GM12878 (cell line): ENCODE measurements around the gene KRTAP9-8. TPM values are rescaled to one million over a fixed set of nuclear protein-coding genes. Genes with fewer than 3 reads are reported as not detected.

Source experiments
- ATAC-seq: fragments of 200-7000 bp; cut with Tn5 transposase; 3 replicates; pipeline ENCODE4 v1.9.1; 2020; ENCODE audit warnings: mild to moderate bottlenecking, moderate library complexity
- BruUV-seq: library from RNA; stranded (reverse); fragments of 400-500 nt; replicated peaks from 2 replicates; lab custom pipeline; 2021; lab: Mats Ljungman, UMichigan
- CTCF ChIA-PET: fragments of 300-600 bp; sonication (Branson Sonifier 250); formaldehyde crosslinking; extraction: SDS; loops from one replicate; lab custom pipeline; 2021; ENCODE audit warnings: inconsistent platforms; lab: Yijun Ruan, JAX
- POLR2A ChIA-PET: fragments of 350-600 bp; formaldehyde crosslinking; extraction: SDS; loops from one replicate; lab custom pipeline; 2021; ENCODE audit warnings: inconsistent platforms; lab: Charles Lee
- RAD21 ChIA-PET: fragments of 300-600 bp; sonication (Branson Sonifier 250); formaldehyde crosslinking; loops from one replicate; lab custom pipeline; 2023; ENCODE audit warnings: antibody characterized with exemption; ENCODE audit not compliant: unreplicated experiment; lab: Charles Lee
- SMC1A ChIA-PET: fragments of 300-600 bp; sonication (Branson Sonifier 250); formaldehyde crosslinking; loops from one replicate; lab custom pipeline; 2023; ENCODE audit not compliant: unreplicated experiment, uncharacterized antibody; lab: Charles Lee
- DNase-seq: peaks from one replicate; pipeline ENCODE4 v3.0.0-alpha.2; 2011; ENCODE audit warnings: low read depth, low spot score
- FAIRE-seq: peaks from 3 replicates; lab custom pipeline; 2011; peaks lifted over from hg19 to GRCh38; lab: Jason Lieb, UNC
- H2AFZ ChIP-seq: 2 replicates; pipeline ENCODE4 v1.6.0; 2011; ENCODE audit warnings: low read depth, low read length, control low read depth; ENCODE audit not compliant: control insufficient read depth
- H3K27ac ChIP-seq: 2 replicates; pipeline ENCODE4 v1.5.1; 2011; ENCODE audit warnings: control low read depth; ENCODE audit not compliant: control insufficient read depth, insufficient read depth
- H3K27me3 ChIP-seq, 2 experiments: replicated peaks in 1 of 2; 2 replicates each; pipeline versions ENCODE4 v1.6.0 to v1.6.1; 2011; ENCODE audit warnings: low read length in 1 of 2; ENCODE audit not compliant: control insufficient read depth in 2 of 2, insufficient read depth in 2 of 2
- H3K36me3 ChIP-seq, 2 experiments: 2 replicates each; pipeline ENCODE4 v1.5.1; 2011; ENCODE audit warnings: low read length in 1 of 2; ENCODE audit not compliant: control insufficient read depth in 2 of 2, insufficient read depth in 2 of 2
- H3K4me1 ChIP-seq: 2 replicates; pipeline ENCODE4 v1.6.1; 2011; ENCODE audit warnings: mild to moderate bottlenecking, low read length, moderate library complexity, mixed read lengths; ENCODE audit not compliant: control insufficient read depth, insufficient read depth
- H3K4me2 ChIP-seq: 2 replicates; pipeline ENCODE4 v1.6.0; 2011; ENCODE audit warnings: control low read depth; ENCODE audit not compliant: control insufficient read depth, insufficient read depth
- H3K4me3 ChIP-seq: fragments of 200-600 bp; sonication (generic); 2 replicates; pipeline ENCODE4 v1.5.1; 2016
- H3K79me2 ChIP-seq: 2 replicates; pipeline ENCODE4 v1.6.0; 2011; ENCODE audit warnings: low read length; ENCODE audit not compliant: control insufficient read depth, insufficient read depth
- H3K9ac ChIP-seq: 2 replicates; pipeline ENCODE4 v1.8.0; 2011; ENCODE audit warnings: low read length, control low read depth, mixed read lengths; ENCODE audit not compliant: control insufficient read depth, insufficient read depth
- H3K9me3 ChIP-seq: replicated peaks from 3 replicates; pipeline ENCODE4 v1.5.1; 2011; ENCODE audit warnings: mild to moderate bottlenecking, low read length; ENCODE audit not compliant: control insufficient read depth, insufficient read depth
- H4K20me1 ChIP-seq: 2 replicates; pipeline ENCODE4 v1.6.0; 2011; ENCODE audit not compliant: control insufficient read depth, insufficient read depth
- ATF7 ChIP-seq: fragments of 450-650 bp; IDR thresholded peaks from 2 replicates; pipeline ENCODE4 v1.6.1; 2016; ENCODE audit warnings: low read depth, mild to moderate bottlenecking
- CEBPB ChIP-seq, 2 experiments: fragments of 150-350 bp in 1 of 2; IDR thresholded peaks; 2 replicates each; pipeline ENCODE4 v1.6.1; 2012 to 2014; ENCODE audit warnings: low read depth in 2 of 2, low read length in 2 of 2, borderline replicate concordance in 1 of 2, inconsistent platforms in 1 of 2
- CHD4 ChIP-seq: fragments of 200-600 bp; sonication (generic); IDR thresholded peaks from 2 replicates; pipeline ENCODE4 v1.6.1; 2016; ENCODE audit warnings: mild to moderate bottlenecking
- EED ChIP-seq: sonication (generic); IDR thresholded peaks from 2 replicates; pipeline ENCODE4 v1.6.1; 2016; ENCODE audit warnings: antibody characterized with exemption, low read depth
- IRF4 ChIP-seq: IDR thresholded peaks from 2 replicates; pipeline ENCODE4 v1.6.1; 2011; ENCODE audit warnings: low read depth, low read length
- JUNB ChIP-seq: IDR thresholded peaks from 2 replicates; pipeline ENCODE4 v1.6.1; 2016; ENCODE audit warnings: antibody characterized with exemption, mild to moderate bottlenecking
- JUND ChIP-seq: IDR thresholded peaks from 2 replicates; pipeline ENCODE4 v1.6.1; 2012; ENCODE audit warnings: low read depth, mild to moderate bottlenecking, low read length, improper control_type of control experiment, moderate library complexity
- MEF2A ChIP-seq: IDR thresholded peaks from 2 replicates; pipeline ENCODE4 v1.6.1; 2011; ENCODE audit warnings: low read depth, mild to moderate bottlenecking, low read length, moderate library complexity; ENCODE audit not compliant: insufficient read depth
- NR2F1 ChIP-seq: fragments of 450-650 bp; conservative IDR thresholded peaks from 2 replicates; pipeline ENCODE4 v1.6.1; 2017; ENCODE audit warnings: mild to moderate bottlenecking
- POLR2A ChIP-seq: IDR thresholded peaks from 2 replicates; pipeline ENCODE4 v1.6.1; 2011; ENCODE audit warnings: low read depth, mild to moderate bottlenecking, low read length
- STAT1 ChIP-seq: fragments of 450-650 bp; conservative IDR thresholded peaks from 2 replicates; pipeline ENCODE4 v1.6.1; 2014; ENCODE audit warnings: antibody characterized with exemption, mild to moderate bottlenecking
- ZNF274 ChIP-seq: IDR thresholded peaks from one replicate; pipeline ENCODE4 v1.8.0; 2011; ENCODE audit not compliant: insufficient read length, insufficient read depth
- WGBS: methylation state at CpG from one replicate; pipeline ENCODE4 v1.1.6; 2016; ENCODE audit warnings: low lambda C conversion rate; ENCODE audit not compliant: insufficient replicate concordance, insufficient coverage; ENCODE audit errors: missing lambda C conversion rate; 5-methylcytosine and 5-hydroxymethylcytosine counted together
- in situ Hi-C: fragments of 300-500 bp; cut with MboI; formaldehyde crosslinking; loops from 9 replicates; pipeline ENCODE4 v1.14.3; 2018; ENCODE audit warnings: mixed read lengths
- intact Hi-C: fragments of 100-400 bp; cut with micrococcal nuclease; formaldehyde crosslinking; loops from one replicate; pipeline ENCODE4 v1.14.2; 2022; ENCODE audit not compliant: unreplicated experiment
- polyA plus RNA-seq, 11 experiments: library from polyadenylated mRNA; depleted of rRNA in 4 of 11; unstranded in 6 of 11; stranded (reverse) in 5 of 11; fragments of >200 nt; fragmentation: Nextera tagmentation in 4 of 11; fragmentation: Illumina TruSeq in 1 of 11; extraction: Ambion mirVana in 4 of 11; extraction: Trizol in 1 of 11; gene quantifications; 1 replicate in 1 of 11; 2 replicates in 10 of 11; pipeline versions ENCODE4 v1.2.1 to v1.2.3, GENCODE V29; 2011 to 2016; ENCODE audit warnings: inconsistent platforms in 2 of 11, missing spikeins in 2 of 11, low read depth in 1 of 11
- total RNA-seq, 4 experiments: library from RNA; depleted of rRNA in 3 of 4; stranded (reverse); fragments of >200 nt in 3 of 4; fragmentation: Illumina TruSeq in 1 of 4; extraction: Trizol in 1 of 4; gene quantifications; 2 replicates each; pipeline versions ENCODE4 v1.2.1 to v1.2.3, GENCODE V29; 2013 to 2021
- TF ChIP-seq, protein P1 (sequence below): fragments of 450-650 bp; IDR thresholded peaks from 2 replicates; pipeline ENCODE4 v1.6.1; 2017; ENCODE audit warnings: mild to moderate bottlenecking, low read depth, inconsistent platforms; ENCODE audit not compliant: poor library complexity, severe bottlenecking
- TF ChIP-seq, protein P2 (sequence below): fragments of 150-350 bp; IDR thresholded peaks from 2 replicates; pipeline ENCODE4 v1.6.1; 2016; ENCODE audit warnings: low read depth, low read length
- TF ChIP-seq, protein P3 (sequence below): fragments of 450-650 bp; IDR thresholded peaks from 2 replicates; pipeline ENCODE4 v1.6.1; 2017; ENCODE audit warnings: mild to moderate bottlenecking, moderate library complexity

KRTAP9-8 gene
- total and polyA plus RNA-seq, 10 of the 15 experiments (the other 5 are each of a cell fraction or from before 2014, with no cell fraction given) = not detected

DNA sequence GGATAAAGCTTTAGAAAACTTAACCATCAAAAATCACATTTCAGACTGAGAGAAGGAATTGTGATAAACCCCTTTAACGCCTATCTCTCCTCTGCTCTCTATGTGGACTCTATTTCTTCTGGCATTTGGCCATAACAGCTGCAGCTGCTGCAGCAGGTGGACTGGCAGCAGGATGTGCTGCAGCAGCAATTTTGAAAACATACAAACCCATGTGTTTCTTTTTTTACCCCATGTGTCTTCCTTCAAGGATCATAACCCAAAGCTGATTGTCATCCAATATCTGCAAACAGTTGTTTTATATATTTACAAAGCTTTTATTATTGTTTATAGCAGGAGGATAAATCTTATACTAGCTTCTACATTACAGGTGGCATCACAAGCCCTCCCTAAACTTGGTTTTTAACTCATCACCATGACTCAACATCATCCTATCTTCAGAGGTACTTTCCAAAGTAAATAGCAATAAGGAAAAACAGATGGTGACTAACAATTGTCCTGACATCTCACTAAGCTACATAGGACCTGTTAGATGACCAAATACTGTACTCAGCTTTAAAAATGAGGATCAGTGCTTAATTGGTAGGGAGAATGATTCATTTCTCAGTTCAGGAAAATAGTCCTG is 25.8 kb upstream of the KRTAP9-8 start:
- Histone ChIP-seq H3K4me3 (no peak overlapping the region), H3K27ac (no peak overlapping the region), H3K27me3 (no peaks in the 10 kb centered on the region; a peak in 1 of 4 replicates), H3K36me3 (no peaks in the 10 kb centered on the region), H3K4me1 (no peaks in the 10 kb centered on the region), H2AFZ (no peak overlapping the region), H4K20me1 (no peaks in the 10 kb centered on the region), H3K79me2 (no peaks in the 10 kb centered on the region), H3K4me2 (no peak overlapping the region), H3K9ac (no peak overlapping the region), H3K9me3 (no peaks in the 10 kb centered on the region)
- ChIA-PET CTCF (no interaction called here), SMC1A (no interaction called here), POLR2A (no interaction called here), RAD21 (no interaction called here)
- ATAC-seq = no peak
- no TSS peak for BruUV-seq
- FAIRE-seq = no peak
- 0% methylated on average over 1 of the region's 1 CpG for WGBS
- intact Hi-C loops (no loop called here), in situ Hi-C loops (no loop called here)
- no peak for DNase-seq
- TF ChIP-seq CHD4 (no peak), JUND (no peak), NR2F1 (no peak), ATF7 (no peak), MEF2A (no peak), JUNB (no peak), ZNF274 (no peak), IRF4 (no peak), STAT1 (no peak), EED (no peak), POLR2A (no peak), CEBPB (IDR thresholded peaks at IDR 0.05; ENCODE audit: borderline replicate concordance in 1 of 2, low read depth in 2 of 2, low read length in 2 of 2) (no peak)
- TF ChIP-seq, protein P1, sequence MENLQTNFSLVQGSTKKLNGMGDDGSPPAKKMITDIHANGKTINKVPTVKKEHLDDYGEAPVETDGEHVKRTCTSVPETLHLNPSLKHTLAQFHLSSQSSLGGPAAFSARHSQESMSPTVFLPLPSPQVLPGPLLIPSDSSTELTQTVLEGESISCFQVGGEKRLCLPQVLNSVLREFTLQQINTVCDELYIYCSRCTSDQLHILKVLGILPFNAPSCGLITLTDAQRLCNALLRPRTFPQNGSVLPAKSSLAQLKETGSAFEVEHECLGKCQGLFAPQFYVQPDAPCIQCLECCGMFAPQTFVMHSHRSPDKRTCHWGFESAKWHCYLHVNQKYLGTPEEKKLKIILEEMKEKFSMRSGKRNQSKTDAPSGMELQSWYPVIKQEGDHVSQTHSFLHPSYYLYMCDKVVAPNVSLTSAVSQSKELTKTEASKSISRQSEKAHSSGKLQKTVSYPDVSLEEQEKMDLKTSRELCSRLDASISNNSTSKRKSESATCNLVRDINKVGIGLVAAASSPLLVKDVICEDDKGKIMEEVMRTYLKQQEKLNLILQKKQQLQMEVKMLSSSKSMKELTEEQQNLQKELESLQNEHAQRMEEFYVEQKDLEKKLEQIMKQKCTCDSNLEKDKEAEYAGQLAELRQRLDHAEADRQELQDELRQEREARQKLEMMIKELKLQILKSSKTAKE = no peak
- TF ChIP-seq, protein P2, sequence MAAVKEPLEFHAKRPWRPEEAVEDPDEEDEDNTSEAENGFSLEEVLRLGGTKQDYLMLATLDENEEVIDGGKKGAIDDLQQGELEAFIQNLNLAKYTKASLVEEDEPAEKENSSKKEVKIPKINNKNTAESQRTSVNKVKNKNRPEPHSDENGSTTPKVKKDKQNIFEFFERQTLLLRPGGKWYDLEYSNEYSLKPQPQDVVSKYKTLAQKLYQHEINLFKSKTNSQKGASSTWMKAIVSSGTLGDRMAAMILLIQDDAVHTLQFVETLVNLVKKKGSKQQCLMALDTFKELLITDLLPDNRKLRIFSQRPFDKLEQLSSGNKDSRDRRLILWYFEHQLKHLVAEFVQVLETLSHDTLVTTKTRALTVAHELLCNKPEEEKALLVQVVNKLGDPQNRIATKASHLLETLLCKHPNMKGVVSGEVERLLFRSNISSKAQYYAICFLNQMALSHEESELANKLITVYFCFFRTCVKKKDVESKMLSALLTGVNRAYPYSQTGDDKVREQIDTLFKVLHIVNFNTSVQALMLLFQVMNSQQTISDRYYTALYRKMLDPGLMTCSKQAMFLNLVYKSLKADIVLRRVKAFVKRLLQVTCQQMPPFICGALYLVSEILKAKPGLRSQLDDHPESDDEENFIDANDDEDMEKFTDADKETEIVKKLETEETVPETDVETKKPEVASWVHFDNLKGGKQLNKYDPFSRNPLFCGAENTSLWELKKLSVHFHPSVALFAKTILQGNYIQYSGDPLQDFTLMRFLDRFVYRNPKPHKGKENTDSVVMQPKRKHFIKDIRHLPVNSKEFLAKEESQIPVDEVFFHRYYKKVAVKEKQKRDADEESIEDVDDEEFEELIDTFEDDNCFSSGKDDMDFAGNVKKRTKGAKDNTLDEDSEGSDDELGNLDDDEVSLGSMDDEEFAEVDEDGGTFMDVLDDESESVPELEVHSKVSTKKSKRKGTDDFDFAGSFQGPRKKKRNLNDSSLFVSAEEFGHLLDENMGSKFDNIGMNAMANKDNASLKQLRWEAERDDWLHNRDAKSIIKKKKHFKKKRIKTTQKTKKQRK = no peak
- TF ChIP-seq, protein P3, sequence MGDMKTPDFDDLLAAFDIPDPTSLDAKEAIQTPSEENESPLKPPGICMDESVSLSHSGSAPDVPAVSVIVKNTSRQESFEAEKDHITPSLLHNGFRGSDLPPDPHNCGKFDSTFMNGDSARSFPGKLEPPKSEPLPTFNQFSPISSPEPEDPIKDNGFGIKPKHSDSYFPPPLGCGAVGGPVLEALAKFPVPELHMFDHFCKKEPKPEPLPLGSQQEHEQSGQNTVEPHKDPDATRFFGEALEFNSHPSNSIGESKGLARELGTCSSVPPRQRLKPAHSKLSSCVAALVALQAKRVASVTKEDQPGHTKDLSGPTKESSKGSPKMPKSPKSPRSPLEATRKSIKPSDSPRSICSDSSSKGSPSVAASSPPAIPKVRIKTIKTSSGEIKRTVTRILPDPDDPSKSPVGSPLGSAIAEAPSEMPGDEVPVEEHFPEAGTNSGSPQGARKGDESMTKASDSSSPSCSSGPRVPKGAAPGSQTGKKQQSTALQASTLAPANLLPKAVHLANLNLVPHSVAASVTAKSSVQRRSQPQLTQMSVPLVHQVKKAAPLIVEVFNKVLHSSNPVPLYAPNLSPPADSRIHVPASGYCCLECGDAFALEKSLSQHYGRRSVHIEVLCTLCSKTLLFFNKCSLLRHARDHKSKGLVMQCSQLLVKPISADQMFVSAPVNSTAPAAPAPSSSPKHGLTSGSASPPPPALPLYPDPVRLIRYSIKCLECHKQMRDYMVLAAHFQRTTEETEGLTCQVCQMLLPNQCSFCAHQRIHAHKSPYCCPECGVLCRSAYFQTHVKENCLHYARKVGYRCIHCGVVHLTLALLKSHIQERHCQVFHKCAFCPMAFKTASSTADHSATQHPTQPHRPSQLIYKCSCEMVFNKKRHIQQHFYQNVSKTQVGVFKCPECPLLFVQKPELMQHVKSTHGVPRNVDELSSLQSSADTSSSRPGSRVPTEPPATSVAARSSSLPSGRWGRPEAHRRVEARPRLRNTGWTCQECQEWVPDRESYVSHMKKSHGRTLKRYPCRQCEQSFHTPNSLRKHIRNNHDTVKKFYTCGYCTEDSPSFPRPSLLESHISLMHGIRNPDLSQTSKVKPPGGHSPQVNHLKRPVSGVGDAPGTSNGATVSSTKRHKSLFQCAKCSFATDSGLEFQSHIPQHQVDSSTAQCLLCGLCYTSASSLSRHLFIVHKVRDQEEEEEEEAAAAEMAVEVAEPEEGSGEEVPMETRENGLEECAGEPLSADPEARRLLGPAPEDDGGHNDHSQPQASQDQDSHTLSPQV = no peak
